ENCODE measurements around the gene PSMG4.

Gene PSMG4

DNA sequence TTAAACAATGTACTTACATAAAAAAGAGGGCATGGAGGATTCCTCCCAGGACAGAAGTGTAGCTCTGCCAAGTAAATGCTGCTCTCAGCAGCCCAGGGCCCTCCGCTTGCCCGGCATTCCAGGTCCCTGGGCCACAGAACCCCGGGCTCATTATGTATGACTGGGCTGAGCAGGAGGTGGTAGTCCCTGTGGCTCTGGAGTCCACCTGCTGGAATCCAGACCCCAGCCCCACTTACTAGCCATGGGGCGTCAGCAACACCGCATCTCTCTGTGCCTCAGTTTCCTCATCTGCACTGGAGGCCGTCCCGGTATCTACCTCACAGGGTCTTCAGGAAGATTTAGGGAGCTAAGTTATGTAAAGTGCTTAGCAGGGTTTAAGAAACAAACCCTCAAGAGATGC is 55.4 kb downstream of the PSMG4 start:
- Histone ChIP-seq H3F3A (ENCODE audit: insufficient read depth, low read length) (no peaks in the 10 kb centered on the region), H3K4me2 (ENCODE audit: low read depth, low read length) (no peak overlapping the region), H4K20me1 (ENCODE audit: insufficient read depth, low read length) (no peaks in the 10 kb centered on the region), H2AFZ (ENCODE audit: low read length) (no peak overlapping the region), H3K9me2 (replicated peaks; ENCODE audit: insufficient read depth, low read length) (no peaks in the 10 kb centered on the region), H3K4me1 (ENCODE audit: low read length) (no peaks in the 10 kb centered on the region), H3K36me3 (replicated peaks; ENCODE audit: insufficient read depth, low read length) (no peaks in the 10 kb centered on the region), H3K4me3 (ENCODE audit: low read length) (no peak overlapping the region), H3K27me3 (replicated peaks; ENCODE audit: insufficient read depth, low read length) (no peaks in the 10 kb centered on the region), H3K9me3 (replicated peaks; ENCODE audit: insufficient read depth, low read length) (no peaks in the 10 kb centered on the region), H3K27ac (ENCODE audit: low read length) (no peak overlapping the region), H3K9ac (ENCODE audit: low read length) (no peak overlapping the region), H3K79me2 (ENCODE audit: low read length) (no peaks in the 10 kb centered on the region)
- DNase-seq, result no peak
- TF ChIP-seq, protein P1, sequence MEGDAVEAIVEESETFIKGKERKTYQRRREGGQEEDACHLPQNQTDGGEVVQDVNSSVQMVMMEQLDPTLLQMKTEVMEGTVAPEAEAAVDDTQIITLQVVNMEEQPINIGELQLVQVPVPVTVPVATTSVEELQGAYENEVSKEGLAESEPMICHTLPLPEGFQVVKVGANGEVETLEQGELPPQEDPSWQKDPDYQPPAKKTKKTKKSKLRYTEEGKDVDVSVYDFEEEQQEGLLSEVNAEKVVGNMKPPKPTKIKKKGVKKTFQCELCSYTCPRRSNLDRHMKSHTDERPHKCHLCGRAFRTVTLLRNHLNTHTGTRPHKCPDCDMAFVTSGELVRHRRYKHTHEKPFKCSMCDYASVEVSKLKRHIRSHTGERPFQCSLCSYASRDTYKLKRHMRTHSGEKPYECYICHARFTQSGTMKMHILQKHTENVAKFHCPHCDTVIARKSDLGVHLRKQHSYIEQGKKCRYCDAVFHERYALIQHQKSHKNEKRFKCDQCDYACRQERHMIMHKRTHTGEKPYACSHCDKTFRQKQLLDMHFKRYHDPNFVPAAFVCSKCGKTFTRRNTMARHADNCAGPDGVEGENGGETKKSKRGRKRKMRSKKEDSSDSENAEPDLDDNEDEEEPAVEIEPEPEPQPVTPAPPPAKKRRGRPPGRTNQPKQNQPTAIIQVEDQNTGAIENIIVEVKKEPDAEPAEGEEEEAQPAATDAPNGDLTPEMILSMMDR (IDR thresholded peaks at IDR 0.05; ENCODE audit: low read length), result no peak
- TF ChIP-seq EZH2 (optimal IDR thresholded peaks at IDR 0.05; ENCODE audit: low read depth, low read length), result no peak
- no peak for TF ChIP-seq EZH2phosphoT487 (IDR thresholded peaks at IDR 0.05; ENCODE audit: low read length)

DNA sequence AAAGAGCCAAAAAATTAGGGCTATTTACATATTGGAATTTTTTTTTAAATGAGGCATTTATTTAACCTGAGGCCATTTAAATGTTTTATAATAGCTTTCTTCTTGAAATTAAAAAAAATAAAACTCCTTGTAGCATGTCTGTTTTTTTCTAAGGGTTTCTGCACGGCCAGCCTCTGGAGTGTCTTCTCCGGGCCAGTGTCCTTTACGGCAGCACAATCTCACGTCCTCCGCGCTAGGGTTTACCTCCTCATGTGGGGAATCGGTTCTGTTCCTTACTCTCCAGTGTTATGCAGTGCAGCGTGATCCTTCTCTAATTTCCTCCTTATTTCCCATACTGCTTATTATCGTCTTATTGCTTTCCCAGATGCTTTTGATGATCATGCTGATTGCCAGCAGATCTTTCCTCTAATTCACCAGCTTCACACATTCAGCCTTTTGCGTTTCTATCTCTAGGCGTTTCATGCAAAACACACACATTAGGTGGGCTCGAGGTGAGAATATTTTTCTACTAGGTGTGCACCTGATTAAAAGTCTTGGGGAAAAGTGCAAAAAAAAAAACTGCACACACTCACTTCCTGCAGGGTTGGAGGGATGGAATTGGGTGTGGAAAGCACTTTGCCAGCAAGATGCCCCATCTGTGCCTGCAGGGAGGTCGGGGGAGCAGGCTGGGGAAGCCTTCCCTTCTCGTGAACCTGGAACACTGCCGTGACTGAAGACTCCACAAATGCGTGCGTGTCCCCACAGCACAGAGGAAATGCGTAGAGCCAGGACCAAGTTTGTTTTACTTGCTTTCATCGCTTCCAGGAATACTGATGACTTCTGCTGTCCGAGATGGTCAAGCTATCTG is 56.1 kb downstream of the PSMG4 start:
- H3K27me3 ChIP-seq (replicated peaks; ENCODE audit: insufficient read depth, low read length), result no peaks in the 10 kb centered on the region
- H3K9me2 ChIP-seq (replicated peaks; ENCODE audit: insufficient read depth, low read length), result no peaks in the 10 kb centered on the region
- no peak overlapping the region for H3K4me3 ChIP-seq (ENCODE audit: low read length)
- no peaks in the 10 kb centered on the region for H3F3A ChIP-seq (ENCODE audit: insufficient read depth, low read length)
- H3K9ac ChIP-seq (ENCODE audit: low read length), result no peak overlapping the region
- no peak overlapping the region for H3K4me2 ChIP-seq (ENCODE audit: low read depth, low read length)
- H2AFZ ChIP-seq (ENCODE audit: low read length), result no peak overlapping the region
- no peaks in the 10 kb centered on the region for H3K4me1 ChIP-seq (ENCODE audit: low read length)
- H4K20me1 ChIP-seq (ENCODE audit: insufficient read depth, low read length), result no peaks in the 10 kb centered on the region
- no peaks in the 10 kb centered on the region for H3K36me3 ChIP-seq (replicated peaks; ENCODE audit: insufficient read depth, low read length)
- no peaks in the 10 kb centered on the region for H3K9me3 ChIP-seq (replicated peaks; ENCODE audit: insufficient read depth, low read length)
- no peak for DNase-seq
- H3K79me2 ChIP-seq (ENCODE audit: low read length), result no peaks in the 10 kb centered on the region
- TF ChIP-seq, protein P1 (IDR thresholded peaks at IDR 0.05; ENCODE audit: low read length), result no peak
- TF ChIP-seq EZH2phosphoT487 (IDR thresholded peaks at IDR 0.05; ENCODE audit: low read length) (no peak), EZH2 (optimal IDR thresholded peaks at IDR 0.05; ENCODE audit: low read depth, low read length) (no peak)
- no peak overlapping the region for H3K27ac ChIP-seq (ENCODE audit: low read length)

DNA sequence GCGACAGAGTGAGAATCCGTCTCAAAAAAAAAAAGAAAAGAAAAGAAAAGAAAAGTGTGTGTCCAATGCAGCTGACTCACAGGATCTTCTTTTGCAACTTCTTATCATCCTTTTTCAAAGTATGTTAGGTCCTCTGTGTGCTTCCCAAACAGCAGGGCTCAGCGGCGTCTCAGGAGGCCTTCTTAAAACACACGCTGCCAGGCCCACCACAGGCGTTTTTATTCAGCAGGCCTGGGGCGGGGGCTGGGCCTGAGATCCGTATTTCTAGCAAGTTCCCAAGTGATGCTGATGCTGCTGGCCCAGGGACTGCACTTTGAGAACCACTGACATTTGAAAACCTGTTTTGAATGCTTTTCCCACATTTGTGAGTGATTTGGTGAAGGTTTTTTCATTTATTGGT is 57.1 kb downstream of the PSMG4 start:
- H3K27me3 ChIP-seq (replicated peaks; ENCODE audit: insufficient read depth, low read length), result no peaks in the 10 kb centered on the region
- H3K36me3 ChIP-seq (replicated peaks; ENCODE audit: insufficient read depth, low read length), result no peaks in the 10 kb centered on the region
- H3K4me3 ChIP-seq (ENCODE audit: low read length), result no peak overlapping the region
- no peaks in the 10 kb centered on the region for H3K9me3 ChIP-seq (replicated peaks; ENCODE audit: insufficient read depth, low read length)
- no peaks in the 10 kb centered on the region for H3K79me2 ChIP-seq (ENCODE audit: low read length)
- H3K4me1 ChIP-seq (ENCODE audit: low read length), result no peaks in the 10 kb centered on the region
- no peak overlapping the region for H2AFZ ChIP-seq (ENCODE audit: low read length)
- H3K4me2 ChIP-seq (ENCODE audit: low read depth, low read length), result no peak overlapping the region
- TF ChIP-seq EZH2phosphoT487 (IDR thresholded peaks at IDR 0.05; ENCODE audit: low read length), result no peak
- H3K27ac ChIP-seq (ENCODE audit: low read length), result no peak overlapping the region
- H3F3A ChIP-seq (ENCODE audit: insufficient read depth, low read length), result no peaks in the 10 kb centered on the region
- H4K20me1 ChIP-seq (ENCODE audit: insufficient read depth, low read length), result no peaks in the 10 kb centered on the region
- no peak overlapping the region for H3K9ac ChIP-seq (ENCODE audit: low read length)
- DNase-seq, result no peak
- no peaks in the 10 kb centered on the region for H3K9me2 ChIP-seq (replicated peaks; ENCODE audit: insufficient read depth, low read length)

DNA sequence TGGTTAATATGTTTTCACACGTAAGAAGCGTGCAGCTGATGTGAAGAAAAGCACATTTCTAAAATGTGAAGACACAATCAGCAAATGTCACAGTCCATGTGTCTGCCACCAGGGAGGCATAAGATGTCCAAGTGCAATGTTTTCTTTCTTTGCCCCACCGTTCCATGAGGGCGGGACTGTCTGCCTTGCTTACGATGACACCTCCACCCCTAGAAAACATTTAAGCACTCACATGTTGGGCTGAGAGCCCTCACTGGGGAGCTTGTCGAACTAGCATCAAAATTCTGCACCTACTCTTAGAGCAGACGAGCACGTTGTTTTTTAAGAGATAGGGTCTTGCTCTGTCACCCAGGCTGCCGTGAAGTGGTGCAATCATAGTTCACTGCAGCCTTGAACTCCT is 57.6 kb downstream of the PSMG4 start:
- Histone ChIP-seq H3K27ac (ENCODE audit: low read length) (no peak overlapping the region), H3F3A (ENCODE audit: insufficient read depth, low read length) (no peaks in the 10 kb centered on the region), H3K4me2 (ENCODE audit: low read depth, low read length) (no peak overlapping the region), H4K20me1 (ENCODE audit: insufficient read depth, low read length) (no peaks in the 10 kb centered on the region), H3K27me3 (replicated peaks; ENCODE audit: insufficient read depth, low read length) (no peaks in the 10 kb centered on the region), H3K4me3 (ENCODE audit: low read length) (no peak overlapping the region), H3K79me2 (ENCODE audit: low read length) (no peaks in the 10 kb centered on the region), H3K9ac (ENCODE audit: low read length) (no peak overlapping the region), H3K4me1 (ENCODE audit: low read length) (no peaks in the 10 kb centered on the region), H2AFZ (ENCODE audit: low read length) (no peak overlapping the region), H3K36me3 (replicated peaks; ENCODE audit: insufficient read depth, low read length) (no peaks in the 10 kb centered on the region), H3K9me2 (replicated peaks; ENCODE audit: insufficient read depth, low read length) (no peaks in the 10 kb centered on the region), H3K9me3 (replicated peaks; ENCODE audit: insufficient read depth, low read length) (no peaks in the 10 kb centered on the region)
- TF ChIP-seq EZH2phosphoT487 (IDR thresholded peaks at IDR 0.05; ENCODE audit: low read length), result no peak
- no peak for TF ChIP-seq EZH2 (optimal IDR thresholded peaks at IDR 0.05; ENCODE audit: low read depth, low read length)
- TF ChIP-seq, protein P1 (IDR thresholded peaks at IDR 0.05; ENCODE audit: low read length), result no peak
- no peak for DNase-seq

All from MM.1S (cell line).